ENCODE results near the gene RAD51AP1.

RAD51AP1 gene

GRCh38 chr12:4538207-4539160 lies at the start of gene RAD51AP1:
TSS of gene RAD51AP1 (plus strand) at chr12:4538890. CDS start at chr12:4538940, 50 bp downstream.
- TF ChIP-seq CTCF (conservative IDR thresholded peaks at IDR 0.05; ENCODE audit: low read depth, low read length) = no peak
- DNase-seq (ENCODE audit: low read depth) = peak; percentile 99
- peak within 1 kb of the TSS; percentile 70 for H3K4me3 ChIP-seq (ENCODE audit: low read depth, low read length)

GRCh38 chr12:4489556-4489955 lies 49.1 kb upstream of the RAD51AP1 start:
- TF ChIP-seq CTCF (conservative IDR thresholded peaks at IDR 0.05; ENCODE audit: low read depth, low read length) = no peak
- no peak for DNase-seq (ENCODE audit: low read depth)
- no peak overlapping the region for H3K4me3 ChIP-seq (ENCODE audit: low read depth, low read length)

DNA sequence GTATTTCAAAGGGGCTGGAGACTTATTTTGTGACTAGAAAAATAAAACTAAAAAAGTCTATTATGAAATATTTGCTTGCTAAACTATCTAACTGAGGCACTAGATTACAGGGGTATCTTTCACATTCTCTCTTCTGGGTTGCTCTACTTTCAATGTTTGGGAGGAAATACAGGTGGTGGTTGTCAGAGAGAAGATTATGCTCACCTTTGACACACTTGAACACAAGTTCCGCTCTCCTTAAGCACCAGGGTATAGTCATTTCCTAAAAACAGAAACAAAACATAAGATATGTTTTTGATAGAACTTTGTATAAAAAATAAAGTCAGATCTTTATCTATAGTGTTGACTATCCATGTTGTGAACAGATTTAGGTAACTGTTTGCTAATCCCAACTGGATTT lies 47.7 kb upstream of the RAD51AP1 start:
- no peak for DNase-seq (ENCODE audit: low read depth)
- no peak for TF ChIP-seq CTCF (conservative IDR thresholded peaks at IDR 0.05; ENCODE audit: low read depth, low read length)
- no peak overlapping the region for H3K4me3 ChIP-seq (ENCODE audit: low read depth, low read length)

- no peak for DNase-seq (ENCODE audit: low read depth)
- no peak overlapping the region for H3K4me3 ChIP-seq (ENCODE audit: low read depth, low read length)
- no peak for TF ChIP-seq CTCF (conservative IDR thresholded peaks at IDR 0.05; ENCODE audit: low read depth, low read length)
These were observed 42.4 kb upstream of the RAD51AP1 start for GRCh38 chr12:4496145-4496838.

- H3K4me3 ChIP-seq (ENCODE audit: low read depth, low read length) = no peak overlapping the region
- TF ChIP-seq CTCF (conservative IDR thresholded peaks at IDR 0.05; ENCODE audit: low read depth, low read length) = no peak
- no peak for DNase-seq (ENCODE audit: low read depth)
These were observed 39.5 kb upstream of the RAD51AP1 start for GRCh38 chr12:4499186-4499585.

- DNase-seq (ENCODE audit: low read depth) = peak; percentile 53
- H3K4me3 ChIP-seq (ENCODE audit: low read depth, low read length) = no peak overlapping the region
- no peak for TF ChIP-seq CTCF (conservative IDR thresholded peaks at IDR 0.05; ENCODE audit: low read depth, low read length)
These were observed 33.2 kb upstream of the RAD51AP1 start for GRCh38 chr12:4505376-4505986.

All from choroid plexus epithelial cell (primary cell).